Thyroid gland (tissue), 4 donors: ENCODE data around the gene SLC25A44.

Source experiments
- POLR2A ChIP-seq, 2 donors: fragments of 450-650 bp; IDR thresholded peaks; one replicate each; pipeline ENCODE4 v1.6.1; 2017; ENCODE audit warnings: antibody characterized with exemption in 2 of 2, mild to moderate bottlenecking in 2 of 2, moderate library complexity in 1 of 2
- TF ChIP-seq, protein P1 (sequence below), 6 experiments: fragments of 200-600 bp in 3 of 6; fragments of 450-650 bp in 3 of 6; sonication (generic) in 3 of 6; IDR thresholded peaks; one replicate each; pipeline ENCODE4 v1.5.1; 2016 to 2019; ENCODE audit warnings: antibody characterized with exemption in 6 of 6, mild to moderate bottlenecking in 2 of 6, inconsistent platforms in 1 of 6, moderate library complexity in 1 of 6

DNA sequence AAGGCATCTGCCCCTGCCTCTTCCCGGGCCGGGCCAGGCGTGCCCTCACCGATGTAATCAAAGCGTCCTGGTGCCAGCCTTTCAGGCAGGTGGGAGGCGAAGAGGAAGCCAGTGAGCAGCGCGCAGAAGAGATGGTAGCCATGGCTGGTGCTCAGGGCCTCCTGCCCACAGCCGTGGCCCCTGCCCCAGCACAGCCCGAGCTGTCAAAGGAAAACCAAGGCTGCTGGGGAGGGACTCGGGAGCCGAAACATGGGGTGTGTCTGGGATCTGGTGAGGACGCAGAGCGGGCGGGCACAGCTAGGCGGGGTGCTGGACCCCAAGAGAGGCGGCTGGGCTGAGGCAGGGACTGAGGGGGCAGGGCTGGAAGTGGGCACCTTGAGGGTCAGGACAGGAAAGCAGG lies 50.8 kb downstream of the SLC25A44 start:
- TF ChIP-seq, protein P1, sequence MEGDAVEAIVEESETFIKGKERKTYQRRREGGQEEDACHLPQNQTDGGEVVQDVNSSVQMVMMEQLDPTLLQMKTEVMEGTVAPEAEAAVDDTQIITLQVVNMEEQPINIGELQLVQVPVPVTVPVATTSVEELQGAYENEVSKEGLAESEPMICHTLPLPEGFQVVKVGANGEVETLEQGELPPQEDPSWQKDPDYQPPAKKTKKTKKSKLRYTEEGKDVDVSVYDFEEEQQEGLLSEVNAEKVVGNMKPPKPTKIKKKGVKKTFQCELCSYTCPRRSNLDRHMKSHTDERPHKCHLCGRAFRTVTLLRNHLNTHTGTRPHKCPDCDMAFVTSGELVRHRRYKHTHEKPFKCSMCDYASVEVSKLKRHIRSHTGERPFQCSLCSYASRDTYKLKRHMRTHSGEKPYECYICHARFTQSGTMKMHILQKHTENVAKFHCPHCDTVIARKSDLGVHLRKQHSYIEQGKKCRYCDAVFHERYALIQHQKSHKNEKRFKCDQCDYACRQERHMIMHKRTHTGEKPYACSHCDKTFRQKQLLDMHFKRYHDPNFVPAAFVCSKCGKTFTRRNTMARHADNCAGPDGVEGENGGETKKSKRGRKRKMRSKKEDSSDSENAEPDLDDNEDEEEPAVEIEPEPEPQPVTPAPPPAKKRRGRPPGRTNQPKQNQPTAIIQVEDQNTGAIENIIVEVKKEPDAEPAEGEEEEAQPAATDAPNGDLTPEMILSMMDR (IDR thresholded peaks at IDR 0.05), result no peak
- TF ChIP-seq POLR2A (IDR thresholded peaks at IDR 0.05), result no peak
